T-cell (primary cell): ENCODE data around the gene ZFX. TPM values are rescaled to one million over a fixed set of nuclear protein-coding genes. Genes with fewer than 3 reads are reported as not detected.

Source experiments
- ATAC-seq, 4 experiments: fragments of 200-7000 bp in 3 of 4; fragments of 150-1000 bp in 1 of 4; cut with Tn5 transposase; replicated peaks in 1 of 4; 1 replicate in 3 of 4; 2 replicates in 1 of 4; pipeline ENCODE4 v1.10.0; 2021; ENCODE audit warnings: moderate library complexity in 3 of 4, mild to moderate bottlenecking in 2 of 4, moderate number of reproducible peaks in 1 of 4
- CTCF ChIA-PET, 2 donors: fragments of 300-600 bp; sonication (Branson Sonifier 250); formaldehyde crosslinking; loops; one replicate each; lab custom pipeline; 2022; ENCODE audit warnings: antibody characterized with exemption in 2 of 2; lab: Charles Lee
- POLR2A ChIA-PET, 2 donors: fragments of 300-600 bp; sonication (Branson Sonifier 250); formaldehyde crosslinking; loops; one replicate each; lab custom pipeline; 2022; ENCODE audit warnings: antibody characterized with exemption in 2 of 2; lab: Charles Lee
- DNase-seq, 35 experiments: peaks; one replicate each; pipeline versions ENCODE4 v3.0.0 to v3.0.0-alpha.2; 2013 to 2023
- H3K27ac ChIP-seq: one replicate; pipeline ENCODE4 v1.5.1; 2013; ENCODE audit warnings: low read length
- H3K27me3 ChIP-seq, 2 experiments: replicated peaks in 1 of 2; 1 replicate in 1 of 2; 2 replicates in 1 of 2; pipeline versions ENCODE4 v1.6.1 to v1.7.0; 2013; ENCODE audit warnings: low read length in 1 of 2, mixed read lengths in 1 of 2; ENCODE audit not compliant: control insufficient read depth in 2 of 2, insufficient read depth in 2 of 2; ENCODE audit errors: extremely low read depth in 1 of 2
- H3K36me3 ChIP-seq, 2 donors: 1 replicate in 1 of 2; 2 replicates in 1 of 2; pipeline versions ENCODE4 v1.6.1 to v1.7.0; 2013; ENCODE audit warnings: low read length in 1 of 2; ENCODE audit not compliant: control insufficient read depth in 2 of 2, insufficient read depth in 1 of 2; ENCODE audit errors: extremely low read depth in 1 of 2
- H3K4me1 ChIP-seq, 2 experiments: 1 replicate in 1 of 2; 2 replicates in 1 of 2; pipeline versions ENCODE4 v1.6.1 to v1.7.0; 2013; ENCODE audit warnings: low read length in 2 of 2, mixed read lengths in 1 of 2; ENCODE audit not compliant: insufficient read depth in 2 of 2, control insufficient read depth in 1 of 2; ENCODE audit errors: extremely low read depth in 1 of 2
- H3K4me3 ChIP-seq, 2 donors: 1 replicate in 1 of 2; 2 replicates in 1 of 2; pipeline versions ENCODE4 v1.5.1 to v1.7.0; 2013; ENCODE audit warnings: mild to moderate bottlenecking in 2 of 2, low read length in 1 of 2, moderate library complexity in 1 of 2; ENCODE audit not compliant: control insufficient read depth in 1 of 2; ENCODE audit errors: extremely low read depth in 1 of 2
- H3K9me3 ChIP-seq: 2 replicates; pipeline ENCODE4 v1.7.0; 2013
- H3K27ac Mint-ChIP-seq, 2 donors: one replicate each; pipeline ENCODE4 v1.8.0; 2020 to 2021; ENCODE audit warnings: mild to moderate bottlenecking in 2 of 2, mixed read lengths in 2 of 2
- H3K27me3 Mint-ChIP-seq, 2 donors: one replicate each; pipeline ENCODE4 v1.8.0; 2021 to 2022; ENCODE audit warnings: mixed read lengths in 2 of 2
- H3K36me3 Mint-ChIP-seq: one replicate; pipeline ENCODE4 v1.8.0; 2021; ENCODE audit warnings: mixed read lengths
- H3K4me1 Mint-ChIP-seq, 3 donors: one replicate each; pipeline ENCODE4 v1.8.0; 2020 to 2022; ENCODE audit warnings: mixed read lengths in 3 of 3, mild to moderate bottlenecking in 1 of 3
- H3K4me3 Mint-ChIP-seq, 3 donors: one replicate each; pipeline ENCODE4 v1.8.0; 2020 to 2022; ENCODE audit warnings: mild to moderate bottlenecking in 3 of 3, mixed read lengths in 3 of 3, moderate library complexity in 3 of 3
- H3K9me3 Mint-ChIP-seq, 3 donors: one replicate each; pipeline ENCODE4 v1.8.0; 2020 to 2022; ENCODE audit warnings: mixed read lengths in 3 of 3
- WGBS: methylation state at CpG from one replicate; pipeline ENCODE4 v1.1.5; 2013; ENCODE audit warnings: missing lambda C conversion rate; ENCODE audit not compliant: insufficient coverage; 5-methylcytosine and 5-hydroxymethylcytosine counted together
- total RNA-seq, 35 experiments: library from RNA in 6 of 35; stranded (reverse) in 6 of 35; fragments of 120-200 nt in 1 of 35; gene quantifications; one replicate each; pipeline versions ENCODE4 v1.2.1 to v1.2.4 and lab custom pipeline; 2013 to 2026

ZFX gene
- total RNA-seq, 5 donors from 2014 or later (not counting 1 experiment from before 2014, with no cell fraction given) = 52.5 to 95.3 (median 66.5) TPM

- ChIA-PET CTCF (interaction anchor here (0.5 to 0.7 kb wide), 2 partner anchors 11 to 119 kb away, joined by 3 to 4 read pairs; no protein-coding TSS in a partner anchor), POLR2A (no interaction called here)
- H3K36me3 Mint-ChIP-seq = peaks cover 12% of the 10 kb centered on the region
- Histone ChIP-seq H3K36me3 (peaks cover 0 to 7% of the 10 kb centered on the region in 2 donors), H3K4me3 (no peak overlapping the region), H3K27me3 (no peaks in the 10 kb centered on the region), H3K9me3 (no peaks in the 10 kb centered on the region), H3K4me1 (peaks cover 10 to 16% of the 10 kb centered on the region in 2 experiments), H3K27ac (no peak overlapping the region)
- DNase-seq (no peak), ATAC-seq (peak in 1 of 4 experiments; percentile 43)
- H3K4me3 Mint-ChIP-seq = peak overlapping the region in 2 of 3 donors; percentile 18 to 43
- peak overlapping the region; percentile 50 to 68 for H3K27ac Mint-ChIP-seq
- WGBS = 40% methylated on average over 1 of the region's 3 CpGs
- no peaks in the 10 kb centered on the region for H3K27me3 Mint-ChIP-seq
- H3K4me1 Mint-ChIP-seq = peaks cover 63 to 73% (median 71%) of the 10 kb centered on the region in 3 donors
- no peaks in the 10 kb centered on the region for H3K9me3 Mint-ChIP-seq
Observed at GRCh38 chrX:24169211-24169610, 19.7 kb downstream of the ZFX start.

- Mint-ChIP-seq H3K27ac (no peak overlapping the region), H3K4me1 (peaks cover 33 to 49% (median 44%) of the 10 kb centered on the region in 3 donors), H3K27me3 (no peaks in the 10 kb centered on the region), H3K4me3 (no peak overlapping the region), H3K9me3 (no peaks in the 10 kb centered on the region), H3K36me3 (peaks cover 22% of the 10 kb centered on the region)
- DNase-seq = no peak
- Histone ChIP-seq H3K4me3 (no peak overlapping the region), H3K27me3 (no peaks in the 10 kb centered on the region), H3K9me3 (no peaks in the 10 kb centered on the region), H3K4me1 (peaks cover 8 to 10% of the 10 kb centered on the region in 2 experiments), H3K27ac (no peak overlapping the region), H3K36me3 (peaks cover 0 to 23% of the 10 kb centered on the region in 2 donors)
- POLR2A ChIA-PET = interaction anchor here in 1 of 2 donors (0.5 to 0.6 kb wide), 2 partner anchors 119 to 409 kb away, joined by 3 to 6 read pairs; no protein-coding TSS in a partner anchor
- CTCF ChIA-PET = interaction anchor here in 1 of 2 donors (0.6 kb wide), 1 partner anchor 9 kb away, joined by 3 read pairs; no protein-coding TSS in a partner anchor
- WGBS = no CpG with 5 or more reads among the region's 11 CpGs
- no peak for ATAC-seq
Observed at GRCh38 chrX:24173115-24173847, 23.8 kb downstream of the ZFX start.

GRCh38 chrX:24175276-24175675 is 25.7 kb downstream of the ZFX start:
- Histone ChIP-seq H3K4me3 (no peak overlapping the region), H3K27ac (no peak overlapping the region), H3K4me1 (peaks cover under 1 to 4% of the 10 kb centered on the region in 2 experiments), H3K36me3 (peaks cover 0 to 29% of the 10 kb centered on the region in 2 donors), H3K9me3 (no peaks in the 10 kb centered on the region), H3K27me3 (no peaks in the 10 kb centered on the region)
- no peaks in the 10 kb centered on the region for H3K27me3 Mint-ChIP-seq
- POLR2A ChIA-PET = no interaction called here
- no peak overlapping the region for H3K4me3 Mint-ChIP-seq
- ATAC-seq (no peak), DNase-seq (no peak)
- CTCF ChIA-PET = interaction anchor here in 1 of 2 donors (0.5 kb wide), 1 partner anchor 18 kb away, joined by 9 read pairs; no protein-coding TSS in a partner anchor
- no peak overlapping the region for H3K27ac Mint-ChIP-seq
- H3K9me3 Mint-ChIP-seq = no peaks in the 10 kb centered on the region
- peaks cover 16 to 35% (median 31%) of the 10 kb centered on the region in 3 donors for H3K4me1 Mint-ChIP-seq
- peaks cover 28% of the 10 kb centered on the region for H3K36me3 Mint-ChIP-seq
- no CpG with 5 or more reads among the region's 1 CpG for WGBS

GRCh38 chrX:24178441-24178840 is 28.9 kb downstream of the ZFX start:
- Histone ChIP-seq H3K4me1 (no peaks in the 10 kb centered on the region), H3K4me3 (no peak overlapping the region), H3K36me3 (peaks cover 0 to 30% of the 10 kb centered on the region in 2 donors), H3K27me3 (no peaks in the 10 kb centered on the region), H3K27ac (no peak overlapping the region), H3K9me3 (no peaks in the 10 kb centered on the region)
- H3K27ac Mint-ChIP-seq = no peak overlapping the region
- WGBS = 100% methylated on average over 2 of the region's 8 CpGs
- H3K36me3 Mint-ChIP-seq = peaks cover 22% of the 10 kb centered on the region
- DNase-seq = no peak
- H3K4me3 Mint-ChIP-seq = no peak overlapping the region
- ATAC-seq = no peak
- no peaks in the 10 kb centered on the region for H3K9me3 Mint-ChIP-seq
- CTCF ChIA-PET = interaction anchor here in 1 of 2 donors (0.7 kb wide), 1 partner anchor 19 kb away, joined by 3 read pairs; no protein-coding TSS in a partner anchor
- POLR2A ChIA-PET = no interaction called here
- no peaks in the 10 kb centered on the region for H3K27me3 Mint-ChIP-seq
- peaks cover 5 to 23% (median 16%) of the 10 kb centered on the region in 3 donors for H3K4me1 Mint-ChIP-seq

- Mint-ChIP-seq H3K27ac (no peak overlapping the region), H3K27me3 (no peaks in the 10 kb centered on the region), H3K4me3 (no peak overlapping the region), H3K9me3 (no peaks in the 10 kb centered on the region), H3K4me1 (peaks cover 29 to 56% (median 35%) of the 10 kb centered on the region in 3 donors), H3K36me3 (peaks cover 16% of the 10 kb centered on the region)
- ChIA-PET CTCF (no interaction called here), POLR2A (no interaction called here)
- ATAC-seq (no peak), DNase-seq (no peak)
- H3K4me1 ChIP-seq = peaks cover 0 to 10% of the 10 kb centered on the region in 2 experiments
- no CpG with 5 or more reads among the region's 5 CpGs for WGBS
- no peaks in the 10 kb centered on the region for H3K27me3 ChIP-seq
- no peak overlapping the region for H3K4me3 ChIP-seq
- H3K27ac ChIP-seq = no peak overlapping the region
- H3K9me3 ChIP-seq = no peaks in the 10 kb centered on the region
- H3K36me3 ChIP-seq = peaks cover 0 to 12% of the 10 kb centered on the region in 2 donors
Observed at GRCh38 chrX:24184018-24184417, 34.5 kb downstream of the ZFX start.

- peaks cover 16% of the 10 kb centered on the region for H3K36me3 Mint-ChIP-seq
- peaks cover 2 to 10% of the 10 kb centered on the region in 2 experiments for H3K4me1 ChIP-seq
- ATAC-seq = peak in 1 of 4 experiments; percentile 32
- H3K9me3 ChIP-seq = no peaks in the 10 kb centered on the region
- CTCF ChIA-PET = no interaction called here
- H3K27me3 ChIP-seq = no peaks in the 10 kb centered on the region
- H3K4me3 ChIP-seq = no peak overlapping the region
- DNase-seq = no peak
- H3K4me3 Mint-ChIP-seq = peak overlapping the region in 1 of 3 donors; percentile 20
- POLR2A ChIA-PET = interaction anchor here in 1 of 2 donors (0.5 kb wide), 1 partner anchor 302 kb away, joined by 5 read pairs; no protein-coding TSS in a partner anchor
- WGBS = no CpG with 5 or more reads among the region's 4 CpGs
- peak overlapping the region in 1 of 2 donors; percentile 67 for H3K27ac Mint-ChIP-seq
- H3K27ac ChIP-seq = no peak overlapping the region
- H3K4me1 Mint-ChIP-seq = peaks cover 42 to 68% (median 50%) of the 10 kb centered on the region in 3 donors
- H3K9me3 Mint-ChIP-seq = no peaks in the 10 kb centered on the region
- peaks cover 0 to 5% of the 10 kb centered on the region in 2 donors for H3K36me3 ChIP-seq
- no peaks in the 10 kb centered on the region for H3K27me3 Mint-ChIP-seq
Observed at GRCh38 chrX:24186483-24186882, 37.0 kb downstream of the ZFX start.
